Caco-2 (cell line): ENCODE measurements around the gene HELB. TPM values are rescaled to one million over a fixed set of nuclear protein-coding genes. Genes with fewer than 3 reads are reported as not detected.

Experiments
- BruUV-seq: library from RNA; stranded (reverse); fragments of 400-500 nt; replicated peaks from 2 replicates; lab custom pipeline; 2021; lab: Mats Ljungman, UMichigan
- CTCF ChIA-PET: fragments of 300-600 bp; sonication (Branson Sonifier 250); formaldehyde crosslinking; loops from one replicate; lab custom pipeline; 2022; ENCODE audit warnings: antibody characterized with exemption; lab: Charles Lee
- POLR2A ChIA-PET: fragments of 300-600 bp; sonication (Branson Sonifier 250); formaldehyde crosslinking; loops from one replicate; lab custom pipeline; 2022; ENCODE audit warnings: antibody characterized with exemption; lab: Charles Lee
- DNase-seq, 2 experiments: peaks; one replicate each; pipeline versions ENCODE4 v3.0.0 to v3.0.0-alpha.2; 2020 to 2022
- H3K27me3 ChIP-seq: replicated peaks from 2 replicates; pipeline ENCODE4 v1.6.0; 2011; ENCODE audit warnings: low read length; ENCODE audit not compliant: control insufficient read depth, insufficient read depth
- H3K36me3 ChIP-seq: 2 replicates; pipeline ENCODE4 v1.5.1; 2011; ENCODE audit warnings: low read length; ENCODE audit not compliant: control insufficient read depth, insufficient read depth
- H3K4me1 ChIP-seq: fragments of 250-450 bp; sonication (Bioruptor Pico); 2 replicates; pipeline ENCODE4 v1.5.1; 2020; ENCODE audit warnings: mild to moderate bottlenecking
- H3K4me3 ChIP-seq: 2 replicates; pipeline ENCODE4 v1.5.1; 2011; ENCODE audit warnings: low read depth, mild to moderate bottlenecking, control low read depth, low read length
- H3K9me3 ChIP-seq: fragments of 250-450 bp; sonication (Bioruptor Pico); 2 replicates; pipeline ENCODE4 v1.5.1; 2020; ENCODE audit warnings: mild to moderate bottlenecking, moderate library complexity
- H3K27ac Mint-ChIP-seq: one replicate; pipeline ENCODE4 v1.8.0; 2022; ENCODE audit warnings: mixed read lengths; ENCODE audit not compliant: unreplicated experiment
- H3K27me3 Mint-ChIP-seq: one replicate; pipeline ENCODE4 v1.8.0; 2022; ENCODE audit warnings: mixed read lengths; ENCODE audit not compliant: insufficient read depth, unreplicated experiment
- H3K36me3 Mint-ChIP-seq: one replicate; pipeline ENCODE4 v1.8.0; 2022; ENCODE audit warnings: mild to moderate bottlenecking, mixed read lengths; ENCODE audit not compliant: insufficient read depth, unreplicated experiment
- H3K4me1 Mint-ChIP-seq: one replicate; pipeline ENCODE4 v1.8.0; 2022; ENCODE audit warnings: low read depth, mixed read lengths; ENCODE audit not compliant: unreplicated experiment
- H3K4me3 Mint-ChIP-seq: one replicate; pipeline ENCODE4 v1.8.0; 2022; ENCODE audit warnings: mild to moderate bottlenecking, moderate library complexity, mixed read lengths; ENCODE audit not compliant: unreplicated experiment
- H3K9me3 Mint-ChIP-seq: one replicate; pipeline ENCODE4 v1.8.0; 2022; ENCODE audit warnings: mixed read lengths; ENCODE audit not compliant: unreplicated experiment
- intact Hi-C: fragments of 100-400 bp; cut with micrococcal nuclease; formaldehyde crosslinking; loops from one replicate; pipeline ENCODE4 v1.10.0; 2022; ENCODE audit not compliant: unreplicated experiment
- total RNA-seq: library from RNA; stranded (reverse); gene quantifications from 2 replicates; pipeline ENCODE4 v1.2.3, GENCODE V29; 2022
- TF ChIP-seq, protein P1 (sequence below), 2 experiments: fragments of 200-600 bp in 1 of 2; IDR thresholded peaks; 1 replicate in 1 of 2; 2 replicates in 1 of 2; pipeline versions ENCODE4 v1.5.1 to v1.8.0; 2011 to 2022; ENCODE audit warnings: antibody characterized with exemption in 1 of 2, control low read depth in 1 of 2, inconsistent platforms in 1 of 2, low read depth in 1 of 2, low read length in 1 of 2, mild to moderate bottlenecking in 1 of 2, moderate library complexity in 1 of 2; ENCODE audit not compliant: insufficient read depth in 1 of 2, severe bottlenecking in 1 of 2, unreplicated experiment in 1 of 2

HELB gene
- total RNA-seq, 1 experiment from 2014 or later = 3.4 TPM

DNA sequence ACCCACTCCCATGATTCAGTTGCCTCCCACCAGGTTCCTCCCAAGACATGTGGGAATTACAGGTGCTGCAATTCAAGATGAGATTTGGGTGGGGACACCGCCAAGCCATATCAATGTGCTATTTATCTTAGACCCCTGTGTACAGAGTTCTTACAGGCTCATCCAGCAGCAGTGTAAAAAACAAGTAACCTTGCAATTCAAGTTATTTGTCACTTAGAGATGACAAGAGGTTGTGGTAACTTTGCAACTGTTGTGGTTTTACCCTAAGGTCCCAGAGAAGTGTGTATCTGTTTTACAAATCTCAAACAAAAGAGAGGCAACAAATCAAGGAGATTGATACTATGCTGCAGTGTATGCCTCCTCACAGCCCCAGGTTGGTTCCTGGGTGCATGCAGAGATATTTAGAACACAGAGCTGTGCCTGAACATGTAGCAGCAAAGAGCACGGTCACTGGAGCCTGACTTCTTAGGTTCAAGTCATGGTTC is 11.5 kb upstream of the HELB start:
- TF ChIP-seq, protein P1, sequence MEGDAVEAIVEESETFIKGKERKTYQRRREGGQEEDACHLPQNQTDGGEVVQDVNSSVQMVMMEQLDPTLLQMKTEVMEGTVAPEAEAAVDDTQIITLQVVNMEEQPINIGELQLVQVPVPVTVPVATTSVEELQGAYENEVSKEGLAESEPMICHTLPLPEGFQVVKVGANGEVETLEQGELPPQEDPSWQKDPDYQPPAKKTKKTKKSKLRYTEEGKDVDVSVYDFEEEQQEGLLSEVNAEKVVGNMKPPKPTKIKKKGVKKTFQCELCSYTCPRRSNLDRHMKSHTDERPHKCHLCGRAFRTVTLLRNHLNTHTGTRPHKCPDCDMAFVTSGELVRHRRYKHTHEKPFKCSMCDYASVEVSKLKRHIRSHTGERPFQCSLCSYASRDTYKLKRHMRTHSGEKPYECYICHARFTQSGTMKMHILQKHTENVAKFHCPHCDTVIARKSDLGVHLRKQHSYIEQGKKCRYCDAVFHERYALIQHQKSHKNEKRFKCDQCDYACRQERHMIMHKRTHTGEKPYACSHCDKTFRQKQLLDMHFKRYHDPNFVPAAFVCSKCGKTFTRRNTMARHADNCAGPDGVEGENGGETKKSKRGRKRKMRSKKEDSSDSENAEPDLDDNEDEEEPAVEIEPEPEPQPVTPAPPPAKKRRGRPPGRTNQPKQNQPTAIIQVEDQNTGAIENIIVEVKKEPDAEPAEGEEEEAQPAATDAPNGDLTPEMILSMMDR (IDR thresholded peaks at IDR 0.05; ENCODE audit: insufficient read depth in 1 of 2, low read depth in 1 of 2, low read length in 1 of 2, severe bottlenecking in 1 of 2, unreplicated experiment in 1 of 2) = no peak
- Mint-ChIP-seq H3K4me1 (no peaks in the 10 kb centered on the region), H3K9me3 (no peaks in the 10 kb centered on the region), H3K27ac (no peak overlapping the region), H3K4me3 (no peak overlapping the region), H3K27me3 (peaks cover 11% of the 10 kb centered on the region), H3K36me3 (no peaks in the 10 kb centered on the region)
- BruUV-seq = no TSS peak
- Histone ChIP-seq H3K9me3 (no peaks in the 10 kb centered on the region), H3K27me3 (no peaks in the 10 kb centered on the region), H3K36me3 (no peaks in the 10 kb centered on the region), H3K4me1 (no peaks in the 10 kb centered on the region), H3K4me3 (no peak overlapping the region)
- no peak for DNase-seq
- ChIA-PET POLR2A (no interaction called here), CTCF (no interaction called here)
- intact Hi-C loops = no loop called here

DNA sequence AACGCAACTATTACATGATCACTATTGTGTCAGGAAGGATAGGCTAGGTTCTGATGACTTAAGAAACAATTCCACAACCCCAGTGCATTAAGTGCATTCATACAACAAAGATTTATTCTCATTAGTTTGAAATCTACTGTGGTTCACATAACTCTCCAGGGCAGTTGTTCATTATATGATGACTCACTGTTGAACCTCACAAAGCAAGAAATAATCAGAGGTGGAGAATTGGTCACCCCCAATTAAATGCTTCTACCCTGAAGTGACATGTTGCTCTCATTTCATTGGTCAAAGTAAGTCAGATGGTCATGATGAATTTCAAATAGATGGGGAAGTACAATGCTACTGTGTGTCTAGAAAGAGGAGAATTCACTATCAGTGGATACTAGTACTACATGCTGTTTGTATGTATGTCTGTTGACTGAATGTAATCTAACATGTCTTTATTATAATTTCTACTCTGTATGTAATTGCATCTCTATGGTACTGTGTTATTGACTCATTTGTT is 6.1 kb upstream of the HELB start:
- intact Hi-C loops = no loop called here
- H3K27ac Mint-ChIP-seq = no peak overlapping the region
- H3K27me3 ChIP-seq = no peaks in the 10 kb centered on the region
- H3K27me3 Mint-ChIP-seq = peaks cover 25% of the 10 kb centered on the region
- no peaks in the 10 kb centered on the region for H3K36me3 ChIP-seq
- H3K4me1 ChIP-seq = no peaks in the 10 kb centered on the region; the same call in 1 of the 2 replicates
- TF ChIP-seq, protein P1 (IDR thresholded peaks at IDR 0.05; ENCODE audit: insufficient read depth in 1 of 2, low read depth in 1 of 2, low read length in 1 of 2, severe bottlenecking in 1 of 2, unreplicated experiment in 1 of 2) = no peak
- ChIA-PET CTCF (no interaction called here), POLR2A (no interaction called here)
- no peak overlapping the region for H3K4me3 ChIP-seq
- DNase-seq = no peak
- no peak overlapping the region for H3K4me3 Mint-ChIP-seq
- no TSS peak for BruUV-seq
- H3K4me1 Mint-ChIP-seq = peaks cover 6% of the 10 kb centered on the region
- no peaks in the 10 kb centered on the region for H3K9me3 ChIP-seq
- H3K36me3 Mint-ChIP-seq = no peaks in the 10 kb centered on the region
- no peaks in the 10 kb centered on the region for H3K9me3 Mint-ChIP-seq

- Histone ChIP-seq H3K36me3 (no peaks in the 10 kb centered on the region), H3K4me1 (no peaks in the 10 kb centered on the region; the same call in 1 of the 2 replicates), H3K4me3 (no peak overlapping the region), H3K9me3 (no peaks in the 10 kb centered on the region), H3K27me3 (no peaks in the 10 kb centered on the region)
- intact Hi-C loops = no loop called here
- Mint-ChIP-seq H3K9me3 (no peaks in the 10 kb centered on the region), H3K4me1 (peaks cover 10% of the 10 kb centered on the region), H3K4me3 (no peak overlapping the region), H3K27ac (no peak overlapping the region), H3K36me3 (no peaks in the 10 kb centered on the region), H3K27me3 (peaks cover 22% of the 10 kb centered on the region)
- no TSS peak for BruUV-seq
- ChIA-PET CTCF (no interaction called here), POLR2A (no interaction called here)
- TF ChIP-seq, protein P1 (IDR thresholded peaks at IDR 0.05; ENCODE audit: insufficient read depth in 1 of 2, low read depth in 1 of 2, low read length in 1 of 2, severe bottlenecking in 1 of 2, unreplicated experiment in 1 of 2) = no peak
- DNase-seq = no peak
Measured at GRCh38 chr12:66297080-66297479, 5.2 kb upstream of the HELB start.
